ENCODE results near the gene SLC22A23.

The SLC22A23 gene

GRCh38 chr6:3323696-3324261 is 133.1 kb downstream of the SLC22A23 start:
- TF ChIP-seq CTCF (IDR thresholded peaks at IDR 0.05; ENCODE audit: insufficient read depth, missing control alignments), result no peak
- DNase-seq (ENCODE audit: insufficient read length, low spot score), result no peak
- no peak for FAIRE-seq

- FAIRE-seq, result no peak
- DNase-seq (ENCODE audit: insufficient read length, low spot score), result no peak
- TF ChIP-seq CTCF (IDR thresholded peaks at IDR 0.05; ENCODE audit: insufficient read depth, missing control alignments), result no peak
These were observed 133.7 kb downstream of the SLC22A23 start for GRCh38 chr6:3323148-3323547.

GRCh38 chr6:3322366-3322890 is 134.4 kb downstream of the SLC22A23 start:
- FAIRE-seq, result no peak
- no peak for TF ChIP-seq CTCF (IDR thresholded peaks at IDR 0.05; ENCODE audit: insufficient read depth, missing control alignments)
- no peak for DNase-seq (ENCODE audit: insufficient read length, low spot score)

- TF ChIP-seq CTCF (IDR thresholded peaks at IDR 0.05; ENCODE audit: insufficient read depth, missing control alignments), result no peak
- DNase-seq (ENCODE audit: insufficient read length, low spot score), result no peak
- no peak for FAIRE-seq
These were observed 135.0 kb downstream of the SLC22A23 start for GRCh38 chr6:3321875-3322274.

- FAIRE-seq (no peak), DNase-seq (ENCODE audit: insufficient read length, low spot score) (no peak)
- no peak for TF ChIP-seq CTCF (IDR thresholded peaks at IDR 0.05; ENCODE audit: insufficient read depth, missing control alignments)
These were observed 135.8 kb downstream of the SLC22A23 start for GRCh38 chr6:3321042-3321441.

- FAIRE-seq, result no peak
- DNase-seq (ENCODE audit: insufficient read length, low spot score), result no peak
- TF ChIP-seq CTCF (IDR thresholded peaks at IDR 0.05; ENCODE audit: insufficient read depth, missing control alignments), result no peak
These were observed 136.5 kb downstream of the SLC22A23 start for GRCh38 chr6:3320238-3320811.

GRCh38 chr6:3319610-3320200 is 137.1 kb downstream of the SLC22A23 start:
- TF ChIP-seq CTCF (IDR thresholded peaks at IDR 0.05; ENCODE audit: insufficient read depth, missing control alignments), result no peak
- DNase-seq (ENCODE audit: insufficient read length, low spot score) (no peak), FAIRE-seq (no peak)

Data from D721Med (cell line).